Mammary epithelial cell (primary cell): Measurements from ENCODE around the gene TSPAN18.

ENCODE experiments used
- CTCF ChIP-seq, 2 donors: IDR thresholded peaks in 1 of 2; conservative IDR thresholded peaks in 1 of 2; 2 replicates each; pipeline ENCODE4 v1.5.1; 2011 to 2012; ENCODE audit warnings: inconsistent platforms in 2 of 2, low read length in 2 of 2, mild to moderate bottlenecking in 2 of 2, control low read depth in 1 of 2, low read depth in 1 of 2; ENCODE audit not compliant: insufficient read depth in 1 of 2; ENCODE audit errors: extremely low read depth in 1 of 2
- EZH2 ChIP-seq: IDR thresholded peaks from 2 replicates; pipeline ENCODE4 v1.6.1; 2012; ENCODE audit warnings: low read length, inconsistent platforms, borderline replicate concordance

- TF ChIP-seq CTCF (conservative IDR thresholded peaks at IDR 0.05 in 1 of 2, IDR thresholded peaks at IDR 0.05 in 1 of 2; ENCODE audit: extremely low read depth in 1 of 2, insufficient read depth in 1 of 2, low read depth in 1 of 2, low read length in 2 of 2) (no peak), EZH2 (no peak)
Observed at GRCh38 chr11:44884056-44884455, 157.3 kb downstream of the TSPAN18 start.
